GM12878 (cell line): Measurements from ENCODE around the gene FAM161B.
"Not testable (repeated sequence)": the region's sequence is repeated elsewhere in the genome, so short reads cannot be mapped to it uniquely, and the experiment has no call there.

ENCODE experiments used
- CHD2 ChIP-seq: IDR thresholded peaks from 2 replicates; pipeline ENCODE4 v1.6.1; 2011; ENCODE audit warnings: low read depth, low read length, improper control_type of control experiment, borderline replicate concordance
- CREB1 ChIP-seq: IDR thresholded peaks from 2 replicates; pipeline ENCODE4 v1.6.1; 2012; ENCODE audit warnings: low read depth, mild to moderate bottlenecking, inconsistent platforms
- EZH2 ChIP-seq: IDR thresholded peaks from 2 replicates; pipeline ENCODE4 v1.6.1; 2012; ENCODE audit warnings: low read depth, mild to moderate bottlenecking, control low read depth, inconsistent platforms, low read length, borderline replicate concordance; ENCODE audit not compliant: control insufficient read depth
- HDGF ChIP-seq: fragments of 450-650 bp; IDR thresholded peaks from 2 replicates; pipeline ENCODE4 v1.6.1; 2016; ENCODE audit warnings: antibody characterized with exemption
- IRF3 ChIP-seq: fragments of 450-650 bp; IDR thresholded peaks from 2 replicates; pipeline ENCODE4 v1.6.1; 2014; ENCODE audit warnings: mild to moderate bottlenecking
- JUNB ChIP-seq: IDR thresholded peaks from 2 replicates; pipeline ENCODE4 v1.6.1; 2016; ENCODE audit warnings: antibody characterized with exemption, mild to moderate bottlenecking
- PKNOX1 ChIP-seq: fragments of 450-650 bp; IDR thresholded peaks from 2 replicates; pipeline ENCODE4 v1.6.1; 2016; ENCODE audit warnings: mild to moderate bottlenecking
- POLR2A ChIP-seq: IDR thresholded peaks from 2 replicates; pipeline ENCODE4 v1.6.1; 2011; ENCODE audit warnings: low read depth, mild to moderate bottlenecking, low read length
- RFX5 ChIP-seq: IDR thresholded peaks from 2 replicates; pipeline ENCODE4 v1.6.1; 2011; ENCODE audit warnings: low read depth, low read length, improper control_type of control experiment
- YBX1 ChIP-seq: fragments of 450-650 bp; IDR thresholded peaks from 2 replicates; pipeline ENCODE4 v1.6.1; 2016; ENCODE audit warnings: antibody characterized with exemption
- TF ChIP-seq, protein P1 (sequence below), 3 experiments: IDR thresholded peaks in 2 of 3; conservative IDR thresholded peaks in 1 of 3; 2 replicates each; pipeline ENCODE4 v1.5.1; 2011; ENCODE audit warnings: low read depth in 3 of 3, low read length in 3 of 3, mild to moderate bottlenecking in 3 of 3, control low read depth in 2 of 3, moderate library complexity in 2 of 3, inconsistent platforms in 1 of 3, mixed read lengths in 1 of 3; ENCODE audit not compliant: control insufficient read depth in 2 of 3, insufficient read depth in 1 of 3; ENCODE audit errors: extremely low read depth in 1 of 3
- TF ChIP-seq, protein P2 (sequence below): IDR thresholded peaks from 2 replicates; pipeline ENCODE4 v1.6.1; 2012; ENCODE audit warnings: mild to moderate bottlenecking, low read depth, low read length

DNA sequence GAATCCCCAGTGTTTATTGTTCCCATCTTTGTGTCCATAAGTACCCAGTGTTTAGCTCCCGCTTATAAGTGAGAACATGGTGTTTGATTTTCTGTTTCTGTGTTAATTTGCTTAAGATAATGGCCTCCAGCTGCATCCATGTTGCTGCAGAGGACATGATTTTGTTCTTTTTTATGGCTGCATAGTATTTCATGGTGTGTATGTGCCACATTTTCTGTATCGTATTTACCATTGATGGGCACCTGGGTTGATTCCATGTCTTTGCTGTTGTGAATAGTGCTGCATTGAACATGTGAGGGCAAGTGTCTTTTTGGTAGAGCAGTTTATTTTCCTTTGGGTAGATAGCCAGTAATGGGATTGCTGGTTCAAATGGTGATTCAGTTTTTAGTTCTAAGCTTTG is 30.4 kb downstream of the FAM161B start:
- TF ChIP-seq, protein P1, sequence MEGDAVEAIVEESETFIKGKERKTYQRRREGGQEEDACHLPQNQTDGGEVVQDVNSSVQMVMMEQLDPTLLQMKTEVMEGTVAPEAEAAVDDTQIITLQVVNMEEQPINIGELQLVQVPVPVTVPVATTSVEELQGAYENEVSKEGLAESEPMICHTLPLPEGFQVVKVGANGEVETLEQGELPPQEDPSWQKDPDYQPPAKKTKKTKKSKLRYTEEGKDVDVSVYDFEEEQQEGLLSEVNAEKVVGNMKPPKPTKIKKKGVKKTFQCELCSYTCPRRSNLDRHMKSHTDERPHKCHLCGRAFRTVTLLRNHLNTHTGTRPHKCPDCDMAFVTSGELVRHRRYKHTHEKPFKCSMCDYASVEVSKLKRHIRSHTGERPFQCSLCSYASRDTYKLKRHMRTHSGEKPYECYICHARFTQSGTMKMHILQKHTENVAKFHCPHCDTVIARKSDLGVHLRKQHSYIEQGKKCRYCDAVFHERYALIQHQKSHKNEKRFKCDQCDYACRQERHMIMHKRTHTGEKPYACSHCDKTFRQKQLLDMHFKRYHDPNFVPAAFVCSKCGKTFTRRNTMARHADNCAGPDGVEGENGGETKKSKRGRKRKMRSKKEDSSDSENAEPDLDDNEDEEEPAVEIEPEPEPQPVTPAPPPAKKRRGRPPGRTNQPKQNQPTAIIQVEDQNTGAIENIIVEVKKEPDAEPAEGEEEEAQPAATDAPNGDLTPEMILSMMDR (IDR thresholded peaks at IDR 0.05 in 2 of 3, conservative IDR thresholded peaks at IDR 0.05 in 1 of 3; ENCODE audit: control insufficient read depth in 2 of 3, extremely low read depth in 1 of 3, insufficient read depth in 1 of 3, low read depth in 3 of 3, low read length in 3 of 3): not testable (repeated sequence)
- not testable (repeated sequence) for TF ChIP-seq YBX1, CREB1, PKNOX1, RFX5, JUNB, CHD2, EZH2, IRF3, HDGF, POLR2A
- TF ChIP-seq, protein P2, sequence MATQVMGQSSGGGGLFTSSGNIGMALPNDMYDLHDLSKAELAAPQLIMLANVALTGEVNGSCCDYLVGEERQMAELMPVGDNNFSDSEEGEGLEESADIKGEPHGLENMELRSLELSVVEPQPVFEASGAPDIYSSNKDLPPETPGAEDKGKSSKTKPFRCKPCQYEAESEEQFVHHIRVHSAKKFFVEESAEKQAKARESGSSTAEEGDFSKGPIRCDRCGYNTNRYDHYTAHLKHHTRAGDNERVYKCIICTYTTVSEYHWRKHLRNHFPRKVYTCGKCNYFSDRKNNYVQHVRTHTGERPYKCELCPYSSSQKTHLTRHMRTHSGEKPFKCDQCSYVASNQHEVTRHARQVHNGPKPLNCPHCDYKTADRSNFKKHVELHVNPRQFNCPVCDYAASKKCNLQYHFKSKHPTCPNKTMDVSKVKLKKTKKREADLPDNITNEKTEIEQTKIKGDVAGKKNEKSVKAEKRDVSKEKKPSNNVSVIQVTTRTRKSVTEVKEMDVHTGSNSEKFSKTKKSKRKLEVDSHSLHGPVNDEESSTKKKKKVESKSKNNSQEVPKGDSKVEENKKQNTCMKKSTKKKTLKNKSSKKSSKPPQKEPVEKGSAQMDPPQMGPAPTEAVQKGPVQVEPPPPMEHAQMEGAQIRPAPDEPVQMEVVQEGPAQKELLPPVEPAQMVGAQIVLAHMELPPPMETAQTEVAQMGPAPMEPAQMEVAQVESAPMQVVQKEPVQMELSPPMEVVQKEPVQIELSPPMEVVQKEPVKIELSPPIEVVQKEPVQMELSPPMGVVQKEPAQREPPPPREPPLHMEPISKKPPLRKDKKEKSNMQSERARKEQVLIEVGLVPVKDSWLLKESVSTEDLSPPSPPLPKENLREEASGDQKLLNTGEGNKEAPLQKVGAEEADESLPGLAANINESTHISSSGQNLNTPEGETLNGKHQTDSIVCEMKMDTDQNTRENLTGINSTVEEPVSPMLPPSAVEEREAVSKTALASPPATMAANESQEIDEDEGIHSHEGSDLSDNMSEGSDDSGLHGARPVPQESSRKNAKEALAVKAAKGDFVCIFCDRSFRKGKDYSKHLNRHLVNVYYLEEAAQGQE: not testable (repeated sequence)
